LNCAP (cell line): ENCODE data around the gene HFE.

Source experiments
- CTCF ChIP-seq: fragments of 450-650 bp; IDR thresholded peaks from 2 replicates; pipeline ENCODE4 v1.5.1; 2017; ENCODE audit warnings: mild to moderate bottlenecking

Gene HFE

GRCh38 chr6:26057899-26058298, 29.3 kb upstream of the HFE start:
- TF ChIP-seq CTCF, result no peak

GRCh38 chr6:26059941-26060340, 27.3 kb upstream of the HFE start:
- no peak for TF ChIP-seq CTCF

GRCh38 chr6:26064619-26065257, 22.5 kb upstream of the HFE start:
- TF ChIP-seq CTCF, result peak; percentile 53

GRCh38 chr6:26065952-26066380, 21.3 kb upstream of the HFE start:
- peak; percentile 80 for TF ChIP-seq CTCF

- TF ChIP-seq CTCF, result no peak
Measured at GRCh38 chr6:26067367-26067766, 19.9 kb upstream of the HFE start.

GRCh38 chr6:26068036-26068435, 19.2 kb upstream of the HFE start:
- TF ChIP-seq CTCF, result no peak

- no peak for TF ChIP-seq CTCF
Measured at GRCh38 chr6:26071135-26071534, 16.1 kb upstream of the HFE start.
